HUES6 (cell line): ENCODE results near the gene SGSH.

ENCODE experiments used
- H3K27ac ChIP-seq: 2 replicates; pipeline ENCODE4 v1.7.0; 2013; ENCODE audit warnings: low read depth, mild to moderate bottlenecking, low read length, inconsistent platforms
- H3K27me3 ChIP-seq: 2 replicates; pipeline ENCODE4 v1.6.1; 2013; ENCODE audit warnings: low read length; ENCODE audit not compliant: control insufficient read depth, insufficient read depth
- H3K36me3 ChIP-seq: 2 replicates; pipeline ENCODE4 v1.6.1; 2013; ENCODE audit warnings: low read length; ENCODE audit not compliant: control insufficient read depth, insufficient read depth
- H3K4me1 ChIP-seq: 2 replicates; pipeline ENCODE4 v1.6.1; 2013; ENCODE audit warnings: low read length; ENCODE audit not compliant: control insufficient read depth, insufficient read depth
- H3K4me3 ChIP-seq: 2 replicates; pipeline ENCODE4 v1.5.1; 2013; ENCODE audit warnings: low read depth, low read length
- H3K9ac ChIP-seq: one replicate; pipeline ENCODE4 v1.6.1; 2013; ENCODE audit warnings: mild to moderate bottlenecking, low read length
- H3K9me3 ChIP-seq: 2 replicates; pipeline ENCODE4 v1.6.1; 2013; ENCODE audit warnings: low read depth, low read length; ENCODE audit not compliant: control insufficient read depth, insufficient read depth

SGSH gene

GRCh38 chr17:80243526-80244433, 23.6 kb upstream of the SGSH start:
- Histone ChIP-seq H3K4me3 (no peak overlapping the region), H3K4me1 (no peaks in the 10 kb centered on the region), H3K36me3 (peaks cover 53% of the 10 kb centered on the region), H3K9ac (no peak overlapping the region), H3K9me3 (no peaks in the 10 kb centered on the region), H3K27ac (no peak overlapping the region), H3K27me3 (no peaks in the 10 kb centered on the region)

- Histone ChIP-seq H3K9ac (no peak overlapping the region), H3K9me3 (no peaks in the 10 kb centered on the region), H3K4me3 (no peak overlapping the region), H3K27me3 (no peaks in the 10 kb centered on the region), H3K36me3 (peaks cover 57% of the 10 kb centered on the region), H3K4me1 (no peaks in the 10 kb centered on the region), H3K27ac (no peak overlapping the region)
Observed at GRCh38 chr17:80242505-80242904, 22.4 kb upstream of the SGSH start.

DNA sequence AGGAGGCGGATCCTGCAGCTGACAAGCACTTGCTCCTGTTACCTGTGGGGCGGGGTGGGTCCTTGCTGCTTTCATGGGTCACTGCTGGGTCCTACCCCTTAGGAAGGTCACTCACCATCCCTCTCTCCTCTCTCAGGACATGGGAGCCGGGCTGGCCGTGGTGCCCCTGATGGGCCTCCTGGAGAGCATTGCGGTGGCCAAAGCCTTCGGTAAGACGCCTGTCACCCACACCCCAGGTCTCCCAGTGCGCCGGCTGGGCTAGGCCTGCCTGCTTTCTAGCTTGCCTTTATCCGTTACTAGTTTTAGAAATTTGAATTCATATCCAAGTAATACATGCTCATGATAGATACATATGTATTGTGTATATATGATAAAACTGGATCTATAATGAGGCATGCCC, 17.3 kb upstream of the SGSH start:
- Histone ChIP-seq H3K27me3 (no peaks in the 10 kb centered on the region), H3K9me3 (peaks cover 9% of the 10 kb centered on the region; the same call in 1 of the 2 replicates), H3K36me3 (peaks cover 44% of the 10 kb centered on the region), H3K4me1 (no peaks in the 10 kb centered on the region), H3K27ac (no peak overlapping the region), H3K9ac (no peak overlapping the region), H3K4me3 (no peak overlapping the region)

DNA sequence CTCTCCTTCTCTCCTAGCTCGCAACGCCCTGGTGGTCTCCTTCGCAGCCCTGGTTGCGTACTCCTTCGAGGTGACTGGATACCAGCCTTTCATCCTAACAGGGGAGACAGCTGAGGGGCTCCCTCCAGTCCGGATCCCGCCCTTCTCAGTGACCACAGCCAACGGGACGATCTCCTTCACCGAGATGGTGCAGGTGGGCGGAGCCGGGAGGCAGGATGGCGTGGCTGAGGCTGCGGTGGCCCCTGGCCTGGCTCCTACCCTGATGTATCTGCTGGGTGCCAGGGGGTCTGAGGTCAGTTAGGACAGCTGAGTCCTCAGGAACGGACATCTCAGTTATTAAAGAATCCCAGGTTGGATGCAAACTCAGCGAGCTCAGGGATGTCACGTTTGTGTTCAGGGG, 16.8 kb upstream of the SGSH start:
- no peaks in the 10 kb centered on the region for H3K27me3 ChIP-seq
- H3K4me3 ChIP-seq = no peak overlapping the region
- H3K4me1 ChIP-seq = no peaks in the 10 kb centered on the region
- no peak overlapping the region for H3K9ac ChIP-seq
- peaks cover 44% of the 10 kb centered on the region for H3K36me3 ChIP-seq
- no peak overlapping the region for H3K27ac ChIP-seq
- peaks cover 13% of the 10 kb centered on the region; the same call in 1 of the 2 replicates for H3K9me3 ChIP-seq

GRCh38 chr17:80233202-80233601, 13.1 kb upstream of the SGSH start:
- H3K4me1 ChIP-seq = no peaks in the 10 kb centered on the region
- H3K9ac ChIP-seq = no peak overlapping the region
- peaks cover 13% of the 10 kb centered on the region; the same call in 1 of the 2 replicates for H3K9me3 ChIP-seq
- peaks cover 41% of the 10 kb centered on the region for H3K36me3 ChIP-seq
- H3K27ac ChIP-seq = no peak overlapping the region
- no peaks in the 10 kb centered on the region for H3K27me3 ChIP-seq
- H3K4me3 ChIP-seq = no peak overlapping the region

- no peaks in the 10 kb centered on the region for H3K27me3 ChIP-seq
- H3K27ac ChIP-seq = no peak overlapping the region
- H3K4me1 ChIP-seq = no peaks in the 10 kb centered on the region
- H3K9me3 ChIP-seq = peaks cover 13% of the 10 kb centered on the region; the same call in 1 of the 2 replicates
- H3K36me3 ChIP-seq = peaks cover 38% of the 10 kb centered on the region
- no peak overlapping the region for H3K9ac ChIP-seq
- no peak overlapping the region for H3K4me3 ChIP-seq
Observed at GRCh38 chr17:80232438-80232837, 12.3 kb upstream of the SGSH start.

- H3K27me3 ChIP-seq = no peaks in the 10 kb centered on the region
- H3K9ac ChIP-seq = no peak overlapping the region
- H3K4me3 ChIP-seq = no peak overlapping the region
- peaks cover 13% of the 10 kb centered on the region; the same call in 1 of the 2 replicates for H3K9me3 ChIP-seq
- peaks cover 25% of the 10 kb centered on the region for H3K36me3 ChIP-seq
- H3K4me1 ChIP-seq = peaks cover 14% of the 10 kb centered on the region
- H3K27ac ChIP-seq = no peak overlapping the region
Observed at GRCh38 chr17:80229011-80229410, 8.9 kb upstream of the SGSH start.

DNA sequence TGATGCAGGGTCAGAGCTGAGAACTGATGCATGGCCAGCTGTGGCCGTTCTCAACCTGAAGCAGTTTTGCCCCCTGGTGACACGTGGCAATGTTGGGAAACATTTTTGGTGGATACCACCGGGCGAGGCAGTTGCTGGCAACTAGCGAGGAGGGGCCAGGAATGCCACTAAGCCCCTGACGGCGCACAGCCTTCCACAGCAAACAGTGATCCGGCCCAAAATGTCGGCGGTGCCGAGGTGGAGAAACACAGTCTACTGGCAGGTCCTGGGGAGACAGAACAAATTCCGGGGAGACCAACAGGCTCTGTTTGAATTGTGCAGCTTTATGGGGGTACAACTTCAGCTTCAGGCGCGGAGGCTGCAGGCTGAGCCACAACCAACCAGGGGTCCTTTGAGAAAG, 8.3 kb upstream of the SGSH start:
- Histone ChIP-seq H3K27me3 (no peaks in the 10 kb centered on the region), H3K9me3 (peaks cover 13% of the 10 kb centered on the region; the same call in 1 of the 2 replicates), H3K27ac (no peak overlapping the region), H3K4me3 (no peak overlapping the region), H3K9ac (no peak overlapping the region), H3K4me1 (peaks cover 14% of the 10 kb centered on the region), H3K36me3 (peaks cover 23% of the 10 kb centered on the region)

GRCh38 chr17:80227666-80228065, 7.5 kb upstream of the SGSH start:
- peaks cover 19% of the 10 kb centered on the region for H3K36me3 ChIP-seq
- no peak overlapping the region for H3K9ac ChIP-seq
- peaks cover 6% of the 10 kb centered on the region; the same call in 1 of the 2 replicates for H3K9me3 ChIP-seq
- no peak overlapping the region for H3K4me3 ChIP-seq
- peaks cover 14% of the 10 kb centered on the region for H3K4me1 ChIP-seq
- no peak overlapping the region for H3K27ac ChIP-seq
- H3K27me3 ChIP-seq = no peaks in the 10 kb centered on the region

- Histone ChIP-seq H3K9ac (no peak overlapping the region), H3K9me3 (peaks cover 1% of the 10 kb centered on the region; the same call in 1 of the 2 replicates), H3K27me3 (no peaks in the 10 kb centered on the region), H3K27ac (no peak overlapping the region), H3K4me3 (no peak overlapping the region), H3K36me3 (peaks cover 17% of the 10 kb centered on the region), H3K4me1 (peaks cover 14% of the 10 kb centered on the region)
Observed at GRCh38 chr17:80227156-80227555, 7.0 kb upstream of the SGSH start.

DNA sequence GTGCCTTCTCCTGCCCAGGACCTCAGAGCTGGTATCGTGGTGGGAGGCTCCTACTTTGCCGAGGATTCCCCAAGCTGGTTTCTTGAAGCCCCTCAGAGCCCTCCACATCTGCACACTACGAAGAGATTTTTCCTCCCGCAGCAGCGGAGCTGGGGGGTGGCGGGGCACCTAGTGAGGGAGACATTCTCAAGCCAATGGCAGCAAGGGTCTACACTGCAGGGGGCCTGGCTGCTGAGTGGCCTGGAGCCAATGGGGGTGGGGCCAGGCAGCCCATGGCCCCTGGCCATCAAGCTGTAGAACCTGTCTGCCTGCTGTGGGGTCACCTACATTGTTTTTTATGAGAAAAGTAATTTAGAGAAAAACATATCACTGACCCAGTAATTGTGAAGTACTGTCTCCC, 5.1 kb upstream of the SGSH start:
- Histone ChIP-seq H3K9me3 (no peaks in the 10 kb centered on the region), H3K27me3 (no peaks in the 10 kb centered on the region), H3K27ac (peak overlapping the region; percentile 9; the same call in 1 of the 2 replicates), H3K9ac (no peak overlapping the region), H3K4me3 (0 out of 2 replicates have a peak overlapping the region, but pooled peaks have one; percentile 7), H3K36me3 (peaks cover 5% of the 10 kb centered on the region), H3K4me1 (peaks cover 21% of the 10 kb centered on the region)
